HepG2 (cell line): ENCODE data around the gene PFN4. TPM values are rescaled to one million over a fixed set of nuclear protein-coding genes. Genes with fewer than 3 reads are reported as not detected.

Source experiments
- BCL6 ChIP-seq: IDR thresholded peaks from 2 replicates; pipeline ENCODE4 v1.6.1; 2016; ENCODE audit warnings: missing genetic modification reagents, missing compliant biosample characterization
- SCMH1 ChIP-seq: sonication (generic); formaldehyde crosslinking; IDR thresholded peaks from 2 replicates; pipeline ENCODE4 v1.9.0; 2021; ENCODE audit warnings: missing genetic modification reagents, mild to moderate bottlenecking, borderline replicate concordance
- U2AF1 ChIP-seq: fragments of 200-400 bp; formaldehyde crosslinking; optimal IDR thresholded peaks from 2 replicates; pipeline ENCODE3; 2017; ENCODE audit warnings: mild to moderate bottlenecking, low read depth, low read length
- ZFP37 ChIP-seq: sonication (generic); formaldehyde crosslinking; IDR thresholded peaks from 2 replicates; pipeline ENCODE4 v1.4.0; 2020; ENCODE audit warnings: missing genetic modification reagents, borderline replicate concordance
- ZNF224 ChIP-seq: sonication (generic); formaldehyde crosslinking; IDR thresholded peaks from 2 replicates; pipeline ENCODE4 v1.5.0; 2020; ENCODE audit warnings: mild to moderate bottlenecking, missing genetic modification reagents
- ZNF225 ChIP-seq: sonication (generic); formaldehyde crosslinking; IDR thresholded peaks from 2 replicates; pipeline ENCODE4 v1.4.0; 2020; ENCODE audit warnings: mild to moderate bottlenecking, missing genetic modification reagents
- ZNF33A ChIP-seq: sonication (generic); formaldehyde crosslinking; IDR thresholded peaks from 2 replicates; pipeline ENCODE4 v1.5.1; 2020; ENCODE audit warnings: missing genetic modification reagents, mild to moderate bottlenecking, moderate library complexity, borderline replicate concordance
- ZNF512B ChIP-seq: sonication (generic); formaldehyde crosslinking; IDR thresholded peaks from 2 replicates; pipeline ENCODE4 v1.5.1; 2020; ENCODE audit warnings: missing genetic modification reagents, mild to moderate bottlenecking, borderline replicate concordance
- ZNF550 ChIP-seq: sonication (generic); formaldehyde crosslinking; IDR thresholded peaks from 2 replicates; pipeline ENCODE4 v1.4.0; 2020; ENCODE audit warnings: mild to moderate bottlenecking, missing genetic modification reagents, borderline replicate concordance
- ZNF784 ChIP-seq: sonication (generic); formaldehyde crosslinking; IDR thresholded peaks from 2 replicates; pipeline ENCODE4 v1.5.1; 2020; ENCODE audit warnings: missing genetic modification reagents, mild to moderate bottlenecking, borderline replicate concordance
- polyA plus RNA-seq, 8 experiments: library from polyadenylated mRNA; depleted of rRNA in 3 of 8; stranded (reverse) in 7 of 8; unstranded in 1 of 8; fragments of >200 nt; fragmentation: Illumina TruSeq in 4 of 8; extraction: Trizol in 4 of 8; gene quantifications; 2 replicates each; pipeline versions ENCODE4 v1.2.1 to v1.2.3, GENCODE V29; 2011 to 2016; ENCODE audit warnings: low read depth in 4 of 8, missing spikeins in 1 of 8, mixed read lengths in 1 of 8; ENCODE audit not compliant: insufficient read depth in 1 of 8
- total RNA-seq, 5 experiments: library from RNA; depleted of rRNA; stranded (reverse); fragments of >200 nt; fragmentation: Illumina TruSeq; extraction: Trizol; gene quantifications; 2 replicates each; pipeline ENCODE4 v1.2.3, GENCODE V29; 2016; ENCODE audit warnings: low read depth in 1 of 5
- TF ChIP-seq, protein P1 (sequence below), 2 experiments: sonication (generic) in 1 of 2; formaldehyde crosslinking in 1 of 2; IDR thresholded peaks; 2 replicates each; pipeline versions ENCODE4 v1.5.1 to v1.6.1; 2011 to 2020; ENCODE audit warnings: borderline replicate concordance in 1 of 2, low read depth in 1 of 2, low read length in 1 of 2, mild to moderate bottlenecking in 1 of 2, missing genetic modification reagents in 1 of 2, moderate library complexity in 1 of 2
- TF ChIP-seq, protein P2 (sequence below): sonication (generic); formaldehyde crosslinking; IDR thresholded peaks from 2 replicates; pipeline ENCODE4 v1.4.0; 2020; ENCODE audit warnings: mild to moderate bottlenecking, low read depth, missing genetic modification reagents

PFN4 gene
- total and polyA plus RNA-seq, 2 of the 13 experiments (the other 11 are each of a cell fraction or from before 2014, with no cell fraction given) = 0.12 to 0.20 TPM

DNA sequence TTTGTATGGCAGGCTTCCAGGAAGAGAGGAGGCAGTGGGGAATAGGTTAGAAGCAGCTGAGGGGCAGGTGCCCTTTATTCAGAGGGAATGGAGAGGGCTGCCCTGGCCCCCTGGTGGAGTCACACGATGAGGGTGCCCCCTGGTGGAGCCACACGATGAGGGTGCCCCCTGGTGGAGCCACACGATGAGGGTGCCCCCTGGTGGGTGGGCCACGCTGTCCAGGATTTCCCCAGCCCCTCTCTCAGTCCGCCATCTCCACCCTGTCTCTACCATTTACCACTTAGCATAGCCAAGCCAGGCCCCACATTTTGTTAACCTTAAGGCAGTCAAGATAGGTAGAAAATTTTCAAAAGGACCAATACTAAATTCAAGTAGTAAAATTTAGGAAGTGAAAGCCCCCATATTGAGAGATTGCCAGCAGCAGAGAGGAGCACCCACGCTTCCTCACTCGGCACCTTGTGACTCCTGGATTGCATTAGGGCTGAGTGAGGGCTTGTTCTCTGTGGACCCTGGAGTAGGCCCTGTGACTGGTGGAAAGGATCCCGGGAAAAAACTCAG, 41.4 kb upstream of the PFN4 start (continued):
- TF ChIP-seq ZNF512B (CRISPR knock-in tag) (no peak), ZNF550 (CRISPR knock-in tag) (no peak), ZNF225 (CRISPR knock-in tag) (no peak), ZNF33A (CRISPR knock-in tag) (no peak), ZFP37 (CRISPR knock-in tag) (peak; percentile 33; the same call in 1 of the 2 replicates), U2AF1 (no peak), ZNF224 (CRISPR knock-in tag) (no peak), BCL6 (CRISPR knock-in tag) (0 out of 2 replicates have a peak, but pooled peaks have one; percentile 29), SCMH1 (CRISPR knock-in tag) (no peak), ZNF784 (no peak)
- TF ChIP-seq, protein P1, sequence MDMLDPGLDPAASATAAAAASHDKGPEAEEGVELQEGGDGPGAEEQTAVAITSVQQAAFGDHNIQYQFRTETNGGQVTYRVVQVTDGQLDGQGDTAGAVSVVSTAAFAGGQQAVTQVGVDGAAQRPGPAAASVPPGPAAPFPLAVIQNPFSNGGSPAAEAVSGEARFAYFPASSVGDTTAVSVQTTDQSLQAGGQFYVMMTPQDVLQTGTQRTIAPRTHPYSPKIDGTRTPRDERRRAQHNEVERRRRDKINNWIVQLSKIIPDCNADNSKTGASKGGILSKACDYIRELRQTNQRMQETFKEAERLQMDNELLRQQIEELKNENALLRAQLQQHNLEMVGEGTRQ (IDR thresholded peaks at IDR 0.05; ENCODE audit: low read depth, low read length) = no peak
- TF ChIP-seq, protein P1 (CRISPR knock-in tag; IDR thresholded peaks at IDR 0.05; ENCODE audit: borderline replicate concordance) = no peak
- TF ChIP-seq, protein P2, sequence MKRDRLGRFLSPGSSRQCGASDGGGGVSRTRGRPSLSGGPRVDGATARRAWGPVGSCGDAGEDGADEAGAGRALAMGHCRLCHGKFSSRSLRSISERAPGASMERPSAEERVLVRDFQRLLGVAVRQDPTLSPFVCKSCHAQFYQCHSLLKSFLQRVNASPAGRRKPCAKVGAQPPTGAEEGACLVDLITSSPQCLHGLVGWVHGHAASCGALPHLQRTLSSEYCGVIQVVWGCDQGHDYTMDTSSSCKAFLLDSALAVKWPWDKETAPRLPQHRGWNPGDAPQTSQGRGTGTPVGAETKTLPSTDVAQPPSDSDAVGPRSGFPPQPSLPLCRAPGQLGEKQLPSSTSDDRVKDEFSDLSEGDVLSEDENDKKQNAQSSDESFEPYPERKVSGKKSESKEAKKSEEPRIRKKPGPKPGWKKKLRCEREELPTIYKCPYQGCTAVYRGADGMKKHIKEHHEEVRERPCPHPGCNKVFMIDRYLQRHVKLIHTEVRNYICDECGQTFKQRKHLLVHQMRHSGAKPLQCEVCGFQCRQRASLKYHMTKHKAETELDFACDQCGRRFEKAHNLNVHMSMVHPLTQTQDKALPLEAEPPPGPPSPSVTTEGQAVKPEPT (CRISPR knock-in tag) = no peak
